HFF-Myc (cell line): ENCODE data around the gene PRDM11.

Experiments used
- DNase-seq: peaks from one replicate; pipeline ENCODE4 v3.0.0-alpha.2; 2011; ENCODE audit warnings: low read depth; ENCODE audit errors: extremely low read depth
- H3K4me3 ChIP-seq: replicated peaks from 2 replicates; pipeline ENCODE4 v1.5.1; 2011; ENCODE audit warnings: low read depth, mild to moderate bottlenecking, control low read depth, low read length
- CTCF ChIP-seq: IDR thresholded peaks from 2 replicates; pipeline ENCODE4 v1.5.1; 2012; ENCODE audit warnings: mild to moderate bottlenecking, low read depth, low read length, control low read depth; ENCODE audit errors: missing control alignments

PRDM11 gene

GRCh38 chr11:45273509-45273908, 127.1 kb downstream of the PRDM11 start:
- no peak for TF ChIP-seq CTCF
- no peak overlapping the region for H3K4me3 ChIP-seq
- no peak for DNase-seq

DNA sequence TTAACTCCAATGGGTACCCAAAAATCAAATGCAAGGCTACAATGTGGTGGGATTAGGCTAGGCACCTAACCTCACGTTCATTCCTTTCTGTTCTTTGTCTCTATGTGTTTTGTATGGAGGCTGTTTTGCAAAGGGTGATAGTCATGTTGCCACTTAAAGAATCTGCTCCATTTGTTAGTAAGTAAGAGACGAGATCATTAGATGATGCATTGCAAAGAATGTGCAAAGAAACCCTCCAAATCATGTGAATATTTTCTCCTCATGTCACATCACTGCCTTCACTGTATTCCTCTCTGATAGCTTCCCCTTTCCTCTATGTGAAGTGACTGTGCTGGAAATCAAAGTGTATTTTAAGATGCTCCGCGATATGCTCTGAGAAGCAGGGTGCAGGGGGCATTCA, 127.8 kb downstream of the PRDM11 start:
- DNase-seq, result no peak
- no peak for TF ChIP-seq CTCF

GRCh38 chr11:45275828-45276227, 129.4 kb downstream of the PRDM11 start:
- H3K4me3 ChIP-seq, result no peak overlapping the region
- no peak for DNase-seq
- TF ChIP-seq CTCF, result no peak

More for the DNA sequence above, 127.8 kb downstream of the PRDM11 start:
- no peak overlapping the region for H3K4me3 ChIP-seq

DNA sequence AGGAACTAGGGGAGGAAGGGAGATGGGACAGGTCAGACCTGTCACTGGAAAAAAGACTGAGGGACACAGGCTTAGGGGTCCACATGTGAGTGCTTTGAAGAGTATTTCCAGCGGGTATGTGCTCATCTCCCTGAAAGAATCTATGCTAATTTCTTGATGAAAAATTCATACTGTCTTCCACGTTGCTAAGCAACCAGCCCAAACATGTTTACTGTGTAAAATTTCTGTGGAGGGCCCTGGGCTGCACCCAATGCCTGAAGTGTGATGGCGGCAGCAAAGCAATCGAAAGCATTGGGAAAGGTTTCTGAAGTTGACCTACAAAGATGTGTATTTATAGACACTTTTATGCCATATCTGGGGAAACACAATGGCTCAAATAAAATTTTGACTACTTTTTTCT, 132.3 kb downstream of the PRDM11 start:
- DNase-seq, result no peak
- no peak overlapping the region for H3K4me3 ChIP-seq
- TF ChIP-seq CTCF, result no peak

DNA sequence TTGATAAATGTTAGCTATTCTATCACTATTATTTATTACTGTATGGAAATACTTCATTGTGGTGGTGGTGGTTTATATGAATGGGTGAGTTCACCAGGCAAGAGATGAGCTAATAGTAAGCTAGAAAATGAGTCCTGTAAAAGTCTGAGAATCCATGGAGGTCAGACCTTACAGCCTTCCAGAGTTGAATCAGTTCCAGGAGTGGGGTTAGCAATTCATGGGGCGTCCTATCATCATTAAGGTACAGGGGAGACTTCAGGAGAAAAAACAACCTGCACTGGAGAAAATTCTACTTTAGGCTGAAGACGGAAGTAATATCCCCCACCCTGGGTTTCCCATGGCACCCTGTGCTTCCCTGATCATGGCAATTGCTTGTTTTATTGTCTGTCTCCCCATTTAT, 133.2 kb downstream of the PRDM11 start:
- no peak for DNase-seq
- no peak for TF ChIP-seq CTCF
- H3K4me3 ChIP-seq, result no peak overlapping the region

DNA sequence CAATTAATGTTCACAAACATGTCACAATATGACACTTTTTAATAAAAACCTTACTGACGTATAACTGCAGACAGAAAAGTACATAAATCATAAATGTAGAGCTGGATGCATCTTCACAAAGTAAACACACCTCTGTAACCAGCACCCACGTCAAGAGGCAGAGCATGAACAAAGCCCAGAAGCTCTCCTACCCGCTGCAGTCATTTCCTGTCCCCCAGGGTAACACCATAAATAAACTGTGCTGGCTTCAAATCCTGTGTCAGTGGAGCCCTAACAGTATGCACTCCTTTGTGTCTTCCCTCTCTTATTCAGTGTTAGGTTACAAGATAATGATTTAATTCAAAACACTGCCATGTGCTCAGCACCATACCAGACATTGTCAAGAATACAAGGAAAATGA, 134.0 kb downstream of the PRDM11 start:
- no peak for DNase-seq
- no peak for TF ChIP-seq CTCF
- H3K4me3 ChIP-seq, result no peak overlapping the region

DNA sequence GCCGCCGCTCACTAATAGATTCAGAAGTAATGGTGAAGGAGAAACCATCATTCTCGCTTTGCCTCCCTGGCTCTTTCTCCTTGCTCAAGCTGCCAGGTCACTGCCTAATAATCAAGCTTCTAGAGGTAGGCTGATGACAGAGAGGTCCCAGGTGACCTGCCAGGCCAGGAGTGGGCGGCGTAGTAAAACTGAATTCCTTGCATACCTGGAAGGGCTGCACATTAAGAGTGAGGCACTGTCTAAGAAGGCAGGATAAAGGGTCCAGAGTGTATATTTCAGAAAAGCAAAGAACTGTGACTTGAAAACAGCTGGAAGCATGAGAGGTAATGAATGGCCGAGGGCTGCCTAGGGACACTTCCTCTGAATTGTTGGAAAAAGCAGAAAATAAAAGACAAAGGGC, 135.6 kb downstream of the PRDM11 start:
- no peak for DNase-seq
- TF ChIP-seq CTCF, result no peak
- H3K4me3 ChIP-seq, result no peak overlapping the region
